Neutrophil (primary cell): ENCODE data around the gene TRABD2B.

Experiments used
- H3K27ac ChIP-seq: fragments of 200-600 bp; sonication (generic); 2 replicates; pipeline ENCODE4 v1.5.1; 2016; ENCODE audit warnings: mild to moderate bottlenecking, moderate library complexity
- H3K27me3 ChIP-seq: fragments of 200-600 bp; sonication (generic); 2 replicates; pipeline ENCODE4 v1.6.0; 2016; ENCODE audit warnings: mild to moderate bottlenecking
- H3K36me3 ChIP-seq: fragments of 200-600 bp; sonication (generic); 2 replicates; pipeline ENCODE4 v1.5.1; 2017
- H3K4me1 ChIP-seq, 2 experiments: fragments of 200-600 bp in 1 of 2; sonication (generic) in 1 of 2; 1 replicate in 1 of 2; 2 replicates in 1 of 2; pipeline versions ENCODE4 v1.5.1 to v1.6.1; 2013 to 2016; ENCODE audit warnings: low read depth in 1 of 2, low read length in 1 of 2, mild to moderate bottlenecking in 1 of 2, moderate library complexity in 1 of 2; ENCODE audit not compliant: control insufficient read depth in 1 of 2, insufficient read depth in 1 of 2
- H3K4me3 ChIP-seq, 2 experiments: fragments of 200-600 bp in 1 of 2; sonication (generic) in 1 of 2; 1 replicate in 1 of 2; 2 replicates in 1 of 2; pipeline ENCODE4 v1.5.1; 2013 to 2016; ENCODE audit warnings: low read depth in 1 of 2, low read length in 1 of 2, mild to moderate bottlenecking in 1 of 2, moderate library complexity in 1 of 2
- H3K9me3 ChIP-seq: fragments of 200-600 bp; sonication (generic); 2 replicates; pipeline ENCODE4 v1.5.1; 2016
- CTCF ChIP-seq: fragments of 200-600 bp; sonication (generic); IDR thresholded peaks from 2 replicates; pipeline ENCODE4 v1.5.1; 2016; ENCODE audit warnings: antibody characterized with exemption

The TRABD2B gene

GRCh38 chr1:48005253-48006117 lies 8.3 kb upstream of the TRABD2B start:
- peaks cover 28% of the 10 kb centered on the region for H3K27me3 ChIP-seq
- no peak for TF ChIP-seq CTCF
- no peaks in the 10 kb centered on the region for H3K36me3 ChIP-seq
- H3K4me1 ChIP-seq, result no peaks in the 10 kb centered on the region
- H3K4me3 ChIP-seq, result no peak overlapping the region
- no peak overlapping the region for H3K27ac ChIP-seq
- H3K9me3 ChIP-seq, result no peaks in the 10 kb centered on the region

GRCh38 chr1:48003741-48004531 lies 6.8 kb upstream of the TRABD2B start:
- no peaks in the 10 kb centered on the region for H3K4me1 ChIP-seq
- no peaks in the 10 kb centered on the region for H3K9me3 ChIP-seq
- H3K27ac ChIP-seq, result no peak overlapping the region
- no peaks in the 10 kb centered on the region for H3K36me3 ChIP-seq
- H3K27me3 ChIP-seq, result peaks cover 43% of the 10 kb centered on the region
- no peak overlapping the region for H3K4me3 ChIP-seq
- TF ChIP-seq CTCF, result no peak

GRCh38 chr1:48002142-48002541 lies 5.0 kb upstream of the TRABD2B start:
- Histone ChIP-seq H3K27ac (no peak overlapping the region), H3K4me1 (no peaks in the 10 kb centered on the region), H3K36me3 (no peaks in the 10 kb centered on the region), H3K27me3 (peaks cover 61% of the 10 kb centered on the region), H3K9me3 (no peaks in the 10 kb centered on the region), H3K4me3 (no peak overlapping the region)
- TF ChIP-seq CTCF, result no peak

GRCh38 chr1:48001696-48002095 lies 4.5 kb upstream of the TRABD2B start:
- Histone ChIP-seq H3K36me3 (no peaks in the 10 kb centered on the region), H3K27me3 (peaks cover 66% of the 10 kb centered on the region), H3K4me3 (no peak overlapping the region), H3K9me3 (no peaks in the 10 kb centered on the region), H3K4me1 (no peaks in the 10 kb centered on the region), H3K27ac (no peak overlapping the region)
- no peak for TF ChIP-seq CTCF

GRCh38 chr1:48000883-48001282 lies 3.7 kb upstream of the TRABD2B start:
- Histone ChIP-seq H3K36me3 (no peaks in the 10 kb centered on the region), H3K27ac (no peak overlapping the region), H3K4me1 (no peaks in the 10 kb centered on the region), H3K9me3 (no peaks in the 10 kb centered on the region), H3K27me3 (peaks cover 74% of the 10 kb centered on the region), H3K4me3 (no peak overlapping the region)
- TF ChIP-seq CTCF, result no peak
